KMS-11 (cell line): Measurements from ENCODE around the gene AP1S3.

Experiments
- H2AFZ ChIP-seq: fragments of 200-600 bp; sonication (generic); 2 replicates; pipeline ENCODE4 v1.6.1; 2016; ENCODE audit warnings: antibody characterized with exemption, mixed run types, low read depth
- H3K27ac ChIP-seq: fragments of 200-600 bp; sonication (generic); 2 replicates; pipeline ENCODE4 v1.6.1; 2016; ENCODE audit warnings: mild to moderate bottlenecking, mixed run types
- H3K27me3 ChIP-seq: fragments of 200-600 bp; sonication (generic); 2 replicates; pipeline ENCODE4 v1.6.1; 2017; ENCODE audit warnings: mild to moderate bottlenecking, low read depth, mixed run types, moderate library complexity; ENCODE audit not compliant: insufficient read depth
- H3K36me3 ChIP-seq: fragments of 200-600 bp; sonication (generic); 2 replicates; pipeline ENCODE4 v1.6.1; 2017; ENCODE audit warnings: mild to moderate bottlenecking, mixed run types; ENCODE audit not compliant: insufficient read depth
- H3K4me1 ChIP-seq: fragments of 200-600 bp; sonication (generic); 2 replicates; pipeline ENCODE4 v1.6.1; 2016; ENCODE audit warnings: mild to moderate bottlenecking, low read depth, mixed run types; ENCODE audit not compliant: poor library complexity, severe bottlenecking
- H3K4me2 ChIP-seq: fragments of 200-600 bp; sonication (generic); 2 replicates; pipeline ENCODE4 v1.7.0; 2016; ENCODE audit warnings: mild to moderate bottlenecking, mixed run types
- H3K4me3 ChIP-seq: fragments of 200-600 bp; sonication (generic); IDR thresholded peaks from 2 replicates; pipeline ENCODE4 v1.6.1; 2017; ENCODE audit warnings: low read depth, low read length, mixed read lengths; ENCODE audit not compliant: insufficient read depth
- H3K79me2 ChIP-seq: fragments of 200-600 bp; sonication (generic); 2 replicates; pipeline ENCODE4 v1.6.1; 2016; ENCODE audit warnings: low read depth, mixed run types; ENCODE audit not compliant: insufficient read depth
- H3K9ac ChIP-seq: fragments of 200-600 bp; sonication (generic); 2 replicates; pipeline ENCODE4 v1.6.1; 2016; ENCODE audit warnings: mild to moderate bottlenecking, mixed run types
- H4K20me1 ChIP-seq: fragments of 200-600 bp; sonication (generic); 2 replicates; pipeline ENCODE4 v1.6.1; 2016; ENCODE audit warnings: mild to moderate bottlenecking, mixed run types; ENCODE audit not compliant: insufficient read depth
- CTCF ChIP-seq: fragments of 200-600 bp; sonication (generic); conservative IDR thresholded peaks from 2 replicates; pipeline ENCODE4 v1.6.1; 2017; ENCODE audit warnings: low read depth, mild to moderate bottlenecking, antibody characterized with exemption, low read length, moderate library complexity, mixed read lengths

The AP1S3 gene

GRCh38 chr2:223711596-223712326, 125.6 kb downstream of the AP1S3 start:
- Histone ChIP-seq H3K27ac (no peak overlapping the region), H3K79me2 (no peaks in the 10 kb centered on the region), H2AFZ (no peak overlapping the region), H3K4me1 (no peaks in the 10 kb centered on the region), H3K36me3 (no peaks in the 10 kb centered on the region), H4K20me1 (no peaks in the 10 kb centered on the region), H3K9ac (no peak overlapping the region), H3K4me3 (no peak overlapping the region), H3K4me2 (no peak overlapping the region), H3K27me3 (no peaks in the 10 kb centered on the region)
- TF ChIP-seq CTCF, result no peak
